ENCODE results near the gene CTRB2.

The CTRB2 gene

DNA sequence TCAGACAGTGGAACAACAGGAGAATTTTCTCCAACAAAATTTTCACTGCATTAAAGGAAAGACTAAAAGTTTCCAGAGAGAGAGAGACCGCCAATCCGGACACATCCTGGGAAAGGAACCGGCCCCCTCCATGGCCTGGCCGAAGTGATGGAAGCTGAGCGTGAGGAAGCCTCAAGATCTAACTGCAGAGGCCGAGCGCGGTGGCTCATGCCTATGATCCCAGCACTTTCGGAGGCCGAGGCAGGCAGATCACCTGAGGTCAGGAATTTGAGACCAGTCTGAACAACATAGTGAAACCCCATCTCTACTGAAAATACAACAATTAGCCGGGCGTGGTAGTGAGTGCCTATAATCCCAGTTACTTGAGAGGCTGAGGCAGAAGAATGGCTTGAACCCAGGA, 3.9 kb downstream of the CTRB2 start:
- no peak for DNase-seq (ENCODE audit: extremely low read depth, low read depth)
- TF ChIP-seq, protein P1, sequence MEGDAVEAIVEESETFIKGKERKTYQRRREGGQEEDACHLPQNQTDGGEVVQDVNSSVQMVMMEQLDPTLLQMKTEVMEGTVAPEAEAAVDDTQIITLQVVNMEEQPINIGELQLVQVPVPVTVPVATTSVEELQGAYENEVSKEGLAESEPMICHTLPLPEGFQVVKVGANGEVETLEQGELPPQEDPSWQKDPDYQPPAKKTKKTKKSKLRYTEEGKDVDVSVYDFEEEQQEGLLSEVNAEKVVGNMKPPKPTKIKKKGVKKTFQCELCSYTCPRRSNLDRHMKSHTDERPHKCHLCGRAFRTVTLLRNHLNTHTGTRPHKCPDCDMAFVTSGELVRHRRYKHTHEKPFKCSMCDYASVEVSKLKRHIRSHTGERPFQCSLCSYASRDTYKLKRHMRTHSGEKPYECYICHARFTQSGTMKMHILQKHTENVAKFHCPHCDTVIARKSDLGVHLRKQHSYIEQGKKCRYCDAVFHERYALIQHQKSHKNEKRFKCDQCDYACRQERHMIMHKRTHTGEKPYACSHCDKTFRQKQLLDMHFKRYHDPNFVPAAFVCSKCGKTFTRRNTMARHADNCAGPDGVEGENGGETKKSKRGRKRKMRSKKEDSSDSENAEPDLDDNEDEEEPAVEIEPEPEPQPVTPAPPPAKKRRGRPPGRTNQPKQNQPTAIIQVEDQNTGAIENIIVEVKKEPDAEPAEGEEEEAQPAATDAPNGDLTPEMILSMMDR (IDR thresholded peaks at IDR 0.05; ENCODE audit: low read depth, low read length, missing control alignments): no peak
- H3K4me3 ChIP-seq (replicated peaks; ENCODE audit: low read depth, low read length): no peak overlapping the region

DNA sequence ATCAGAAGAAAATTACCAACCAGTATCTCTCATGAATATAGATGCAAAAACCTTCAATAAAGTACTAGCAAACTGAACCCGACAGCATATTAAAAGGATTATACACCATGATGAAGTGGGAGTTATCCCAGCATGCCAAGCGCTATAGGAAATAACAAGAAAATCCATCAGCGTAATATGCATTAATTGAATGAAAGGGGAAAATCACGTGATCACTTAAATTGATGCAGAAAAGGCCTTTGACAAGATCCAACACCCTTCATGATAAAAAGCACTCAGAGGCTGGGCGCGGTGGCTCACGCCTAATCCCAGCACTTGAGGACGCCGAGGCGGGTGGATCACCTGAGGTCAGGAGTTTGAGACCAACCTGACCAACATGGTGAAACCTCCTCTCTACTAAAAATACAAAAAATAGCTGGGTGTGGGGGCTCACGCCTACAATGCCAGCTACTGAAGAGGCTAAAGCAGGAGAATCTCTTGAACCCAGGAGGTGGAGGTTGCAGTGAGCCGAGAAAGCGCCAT, 4.8 kb downstream of the CTRB2 start:
- no peak overlapping the region for H3K4me3 ChIP-seq (replicated peaks; ENCODE audit: low read depth, low read length)
- no peak for DNase-seq (ENCODE audit: extremely low read depth, low read depth)
- TF ChIP-seq, protein P1 (IDR thresholded peaks at IDR 0.05; ENCODE audit: low read depth, low read length, missing control alignments): no peak

DNA sequence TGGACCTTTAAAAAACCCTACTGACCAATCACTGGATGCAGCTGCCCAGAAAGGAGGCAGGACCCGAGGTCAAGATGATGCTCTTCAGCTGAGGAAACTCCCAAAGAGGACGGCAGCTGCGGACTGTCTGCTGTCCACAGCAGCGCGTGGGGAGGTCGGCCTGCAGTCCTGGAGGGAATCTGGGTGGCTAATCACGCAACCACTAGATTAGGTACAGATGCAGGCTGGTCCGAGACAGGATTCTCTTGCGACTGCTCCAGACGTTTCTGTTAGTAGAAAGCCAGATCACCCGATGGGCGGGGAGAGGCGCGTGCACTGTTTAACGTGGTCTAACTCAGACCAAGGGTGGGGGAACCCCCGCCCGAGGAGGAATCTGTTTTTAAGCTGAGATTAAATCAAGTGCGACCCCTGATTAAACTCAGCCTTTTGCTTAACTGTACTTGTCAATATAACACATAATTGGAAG, 8.8 kb downstream of the CTRB2 start:
- H3K4me3 ChIP-seq (replicated peaks; ENCODE audit: low read depth, low read length): peak overlapping the region; percentile 18
- TF ChIP-seq, protein P1 (IDR thresholded peaks at IDR 0.05; ENCODE audit: low read depth, low read length, missing control alignments): no peak
- DNase-seq (ENCODE audit: extremely low read depth, low read depth): peak; percentile 24

DNA sequence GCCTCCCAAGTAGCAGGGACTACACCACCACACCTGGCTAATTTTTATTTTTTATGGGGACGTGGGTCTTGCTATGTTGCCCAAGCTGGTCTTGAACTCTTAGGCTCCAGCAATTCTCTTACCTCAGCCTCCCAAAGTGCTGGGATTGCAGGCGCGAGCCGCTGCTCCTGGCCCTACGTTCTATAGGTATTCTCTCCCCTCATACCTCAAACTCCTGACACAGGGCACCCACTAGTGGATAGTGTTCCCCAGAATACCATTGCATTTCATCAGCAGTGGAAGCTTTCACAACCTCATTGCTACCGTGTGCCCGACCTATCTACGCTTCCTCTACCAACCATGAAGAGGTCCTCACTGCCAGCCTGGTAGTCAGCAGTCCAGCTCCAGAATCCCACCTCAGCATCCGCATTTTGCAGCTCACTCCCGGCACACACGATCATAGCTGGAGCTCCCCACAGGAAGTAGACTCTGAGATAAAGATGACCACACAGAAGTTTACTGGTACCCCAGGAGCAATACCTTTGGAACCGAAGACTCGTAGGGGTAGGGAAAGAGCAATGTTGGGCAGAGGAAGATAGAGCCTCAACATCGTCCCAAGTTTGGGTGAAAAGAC, 9.3 kb downstream of the CTRB2 start:
- H3K4me3 ChIP-seq (replicated peaks; ENCODE audit: low read depth, low read length): peak overlapping the region; percentile 18; the same call in 1 of the 2 replicates
- DNase-seq (ENCODE audit: extremely low read depth, low read depth): no peak
- TF ChIP-seq, protein P1 (IDR thresholded peaks at IDR 0.05; ENCODE audit: low read depth, low read length, missing control alignments): no peak

DNA sequence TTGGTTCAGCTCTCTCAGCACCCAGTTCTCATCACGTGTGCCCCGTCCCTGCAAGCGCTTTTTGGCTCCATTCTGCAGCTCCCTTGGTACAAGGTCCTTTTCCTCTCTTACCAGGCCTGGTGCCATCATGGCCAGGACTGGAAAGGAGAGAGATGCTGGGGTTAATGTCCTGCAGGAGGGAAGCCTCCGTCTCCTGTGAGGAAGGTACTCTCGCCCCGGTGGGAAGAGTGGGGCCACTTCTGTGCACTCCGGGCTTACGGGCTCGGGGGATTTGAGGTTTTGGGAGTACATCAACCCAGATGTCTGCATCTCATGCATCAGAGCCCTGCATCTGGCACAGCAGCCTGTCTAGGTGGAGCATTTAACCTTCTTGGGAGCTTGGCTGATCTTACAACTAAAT, 10.1 kb downstream of the CTRB2 start:
- no peak overlapping the region for H3K4me3 ChIP-seq (replicated peaks; ENCODE audit: low read depth, low read length)
- TF ChIP-seq, protein P1 (IDR thresholded peaks at IDR 0.05; ENCODE audit: low read depth, low read length, missing control alignments): no peak
- no peak for DNase-seq (ENCODE audit: extremely low read depth, low read depth)

DNA sequence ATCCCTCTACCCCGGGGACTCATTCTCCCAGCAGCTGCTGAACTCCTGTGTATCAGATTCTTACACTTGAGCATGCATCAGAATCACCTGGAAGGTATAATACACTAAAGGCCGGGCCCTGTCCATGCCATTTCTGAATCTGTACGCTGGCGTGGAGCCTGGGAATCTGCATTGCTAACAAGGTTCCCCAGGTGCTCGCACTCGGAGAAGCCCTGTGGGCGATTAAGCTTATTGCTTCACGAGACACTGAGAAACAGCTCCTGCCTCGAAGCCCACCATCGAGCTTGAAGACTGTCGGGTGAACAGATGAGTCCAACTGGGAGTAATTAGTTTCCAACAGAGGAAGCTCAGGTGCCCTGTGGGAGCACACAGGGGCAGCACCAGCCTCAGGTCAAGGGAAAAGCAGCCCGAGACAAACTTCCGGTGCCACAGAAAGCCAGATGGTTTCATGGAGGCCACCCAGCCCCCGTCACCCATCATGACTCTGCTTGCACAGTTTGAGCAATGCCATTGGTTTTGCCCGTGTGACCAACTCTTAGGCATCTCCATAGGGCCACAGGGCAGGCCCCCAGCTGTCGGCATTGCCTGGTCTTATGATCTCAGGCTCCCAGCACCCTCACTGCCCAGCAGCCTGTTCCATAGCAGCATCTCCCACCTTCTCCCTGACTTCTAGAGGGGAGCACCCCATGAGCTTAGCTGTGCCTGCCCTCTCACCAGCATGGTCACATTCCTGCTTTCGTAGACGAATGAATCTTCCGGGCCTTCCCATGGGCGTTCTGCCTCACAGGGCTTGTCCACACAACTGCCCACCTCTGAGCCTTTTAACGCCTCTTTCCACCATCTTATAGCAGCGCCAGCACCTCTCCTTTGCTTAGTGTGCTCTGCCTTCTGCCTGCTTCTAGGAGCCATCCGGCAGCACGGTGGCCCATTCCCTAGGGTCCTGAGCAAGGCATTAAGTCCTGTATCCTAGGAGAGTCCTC, 10.9 kb downstream of the CTRB2 start:
- TF ChIP-seq, protein P1 (IDR thresholded peaks at IDR 0.05; ENCODE audit: low read depth, low read length, missing control alignments): no peak
- no peak overlapping the region for H3K4me3 ChIP-seq (replicated peaks; ENCODE audit: low read depth, low read length)
- DNase-seq (ENCODE audit: extremely low read depth, low read depth): no peak

Data from HFF-Myc (cell line).